Stimulated activated CD4-positive, alpha-beta T cell treated with anti-CD3 and anti-CD28 coated beads, Interleukin-4, amount 100 ng/mL, for 48 hours (primary cell): ENCODE data around the gene TGIF2LX.
"Not testable (repeated sequence)": the region's sequence is repeated elsewhere in the genome, so short reads cannot be mapped to it uniquely, and the experiment has no call there.

ENCODE experiments used
- DNase-seq, 2 donors: peaks; one replicate each; pipeline ENCODE4 v3.0.0-alpha.2; 2020; ENCODE audit warnings: low read depth in 2 of 2

TGIF2LX gene

GRCh38 chrX:89921665-89922064, at the start of gene TGIF2LX:
Gene TGIF2LX, plus strand, starts transcription at chrX:89921908. Its CDS starts 178 bp downstream, at chrX:89922086.
- not testable (repeated sequence) for DNase-seq

DNA sequence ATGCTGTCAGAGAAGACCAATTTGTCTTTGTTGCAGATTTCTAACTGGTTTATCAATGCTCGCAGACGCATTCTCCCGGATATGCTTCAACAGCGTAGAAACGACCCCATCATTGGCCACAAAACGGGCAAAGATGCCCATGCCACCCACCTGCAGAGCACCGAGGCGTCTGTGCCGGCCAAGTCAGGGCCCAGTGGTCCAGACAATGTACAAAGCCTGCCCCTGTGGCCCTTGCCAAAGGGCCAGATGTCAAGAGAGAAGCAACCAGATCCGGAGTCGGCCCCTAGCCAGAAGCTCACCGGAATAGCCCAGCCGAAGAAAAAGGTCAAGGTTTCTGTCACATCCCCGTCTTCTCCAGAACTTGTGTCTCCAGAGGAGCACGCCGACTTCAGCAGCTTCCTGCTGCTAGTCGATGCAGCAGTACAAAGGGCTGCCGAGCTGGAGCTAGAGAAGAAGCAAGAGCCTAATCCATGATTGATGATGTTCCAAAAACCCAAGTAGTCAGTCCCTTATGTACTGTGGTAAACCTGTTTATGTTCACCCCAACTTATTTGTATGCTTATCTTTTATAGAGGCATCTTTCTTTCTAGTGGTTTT, 728 bp downstream of the TGIF2LX start:
- DNase-seq, result not testable (repeated sequence)

DNA sequence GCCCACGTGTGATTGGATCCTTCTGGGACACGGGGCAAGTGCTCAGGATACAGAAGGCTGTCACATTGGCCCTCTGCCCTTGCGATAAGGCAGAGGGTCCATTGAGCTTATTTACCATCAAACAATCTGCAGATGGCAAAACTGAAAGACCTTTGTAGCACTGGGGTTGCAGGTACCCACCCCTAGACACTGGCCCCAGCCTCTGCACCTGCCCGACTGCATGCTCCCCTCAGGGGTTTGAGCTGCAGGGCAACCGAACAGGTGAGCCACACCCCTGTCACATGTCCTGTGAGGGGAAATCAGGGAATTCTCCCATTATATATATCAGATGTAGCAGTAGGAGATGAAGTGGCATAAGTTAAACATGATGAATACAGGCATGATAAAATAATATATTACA, 21.4 kb downstream of the TGIF2LX start:
- DNase-seq, result not testable (repeated sequence)

GRCh38 chrX:89965588-89965987, 43.9 kb downstream of the TGIF2LX start:
- DNase-seq, result not testable (repeated sequence)
